Mesenchymal stem cell (in vitro differentiated cells and primary cell): ENCODE data around the gene SNCAIP.

Experiments
- DNase-seq: peaks from one replicate; pipeline ENCODE4 v3.0.0-alpha.2; 2013
- H2AFZ ChIP-seq: one replicate; pipeline ENCODE4 v1.6.1; 2013; ENCODE audit warnings: low read depth, mild to moderate bottlenecking, control low read depth, inconsistent platforms, low read length, moderate library complexity
- H2AK5ac ChIP-seq: 2 replicates; pipeline ENCODE4 v1.6.1; 2013; ENCODE audit warnings: low read length, moderate library complexity, mild to moderate bottlenecking, inconsistent platforms; ENCODE audit not compliant: severe bottlenecking
- H2BK120ac ChIP-seq: one replicate; pipeline ENCODE4 v1.6.1; 2013; ENCODE audit warnings: low read depth, mild to moderate bottlenecking, inconsistent platforms, low read length, moderate library complexity
- H2BK12ac ChIP-seq, 2 experiments: one replicate each; pipeline ENCODE4 v1.6.1; 2013; ENCODE audit warnings: inconsistent platforms in 2 of 2, low read length in 2 of 2, mild to moderate bottlenecking in 2 of 2, moderate library complexity in 2 of 2, control low read depth in 1 of 2
- H2BK15ac ChIP-seq: one replicate; pipeline ENCODE4 v1.6.1; 2013; ENCODE audit warnings: mild to moderate bottlenecking, low read depth, inconsistent platforms; ENCODE audit not compliant: poor library complexity, severe bottlenecking
- H2BK5ac ChIP-seq: 2 replicates; pipeline ENCODE4 v1.6.1; 2013; ENCODE audit warnings: low read depth, mild to moderate bottlenecking, low read length, control low read depth, inconsistent platforms; ENCODE audit not compliant: poor library complexity, severe bottlenecking
- H3K14ac ChIP-seq, 2 experiments: one replicate each; pipeline ENCODE4 v1.6.1; 2013; ENCODE audit warnings: inconsistent platforms in 2 of 2, low read length in 2 of 2, control low read depth in 1 of 2, mild to moderate bottlenecking in 1 of 2, moderate library complexity in 1 of 2
- H3K18ac ChIP-seq, 2 experiments: one replicate each; pipeline ENCODE4 v1.6.1; 2013; ENCODE audit warnings: inconsistent platforms in 2 of 2, low read length in 2 of 2, control low read depth in 1 of 2, low read depth in 1 of 2, mild to moderate bottlenecking in 1 of 2
- H3K23ac ChIP-seq, 2 experiments: one replicate each; pipeline ENCODE4 v1.6.1; 2013; ENCODE audit warnings: inconsistent platforms in 2 of 2, low read length in 2 of 2, mild to moderate bottlenecking in 2 of 2, moderate library complexity in 2 of 2, control low read depth in 1 of 2
- H3K27ac ChIP-seq: 2 replicates; pipeline ENCODE4 v1.5.1; 2013; ENCODE audit warnings: mild to moderate bottlenecking, moderate library complexity, low read length, control low read depth, inconsistent platforms; ENCODE audit not compliant: poor library complexity, severe bottlenecking
- H3K27me3 ChIP-seq, 2 experiments: 2 replicates each; pipeline versions ENCODE4 v1.6.1 to v1.7.0; 2013; ENCODE audit warnings: low read length in 2 of 2, mild to moderate bottlenecking in 2 of 2, moderate library complexity in 2 of 2, control low read depth in 1 of 2, inconsistent platforms in 1 of 2; ENCODE audit not compliant: control insufficient read depth in 1 of 2, insufficient read depth in 1 of 2
- H3K36me3 ChIP-seq, 2 experiments: 2 replicates each; pipeline versions ENCODE4 v1.6.1 to v1.7.0; 2013; ENCODE audit warnings: low read length in 2 of 2, control low read depth in 1 of 2, inconsistent platforms in 1 of 2, low read depth in 1 of 2, mild to moderate bottlenecking in 1 of 2; ENCODE audit not compliant: insufficient read depth in 2 of 2, control insufficient read depth in 1 of 2
- H3K4ac ChIP-seq, 2 experiments: one replicate each; pipeline ENCODE4 v1.6.1; 2013; ENCODE audit warnings: inconsistent platforms in 2 of 2, low read length in 2 of 2, mild to moderate bottlenecking in 2 of 2, moderate library complexity in 2 of 2, control low read depth in 1 of 2, low read depth in 1 of 2
- H3K4me1 ChIP-seq: 2 replicates; pipeline ENCODE4 v1.6.1; 2013; ENCODE audit warnings: low read depth, low read length, control low read depth; ENCODE audit not compliant: control insufficient read depth, insufficient read depth
- H3K4me2 ChIP-seq: 2 replicates; pipeline ENCODE4 v1.6.1; 2013; ENCODE audit warnings: low read length, mild to moderate bottlenecking, inconsistent platforms; ENCODE audit not compliant: poor library complexity, severe bottlenecking
- H3K4me3 ChIP-seq, 2 experiments: 2 replicates each; pipeline versions ENCODE4 v1.5.1 to v1.7.0; 2013; ENCODE audit warnings: low read length in 2 of 2, mild to moderate bottlenecking in 2 of 2, control low read depth in 1 of 2, low read depth in 1 of 2; ENCODE audit not compliant: insufficient read depth in 1 of 2
- H3K79me1 ChIP-seq: replicated peaks from 2 replicates; pipeline ENCODE4 v1.6.1; 2013; ENCODE audit warnings: mild to moderate bottlenecking, control low read depth, low read length, inconsistent platforms; ENCODE audit not compliant: poor library complexity, severe bottlenecking
- H3K9ac ChIP-seq: 2 replicates; pipeline ENCODE4 v1.7.0; 2013; ENCODE audit warnings: mild to moderate bottlenecking, low read length, moderate library complexity
- H3K9me3 ChIP-seq: 2 replicates; pipeline ENCODE4 v1.7.0; 2013; ENCODE audit warnings: mild to moderate bottlenecking, low read length; ENCODE audit not compliant: control insufficient read depth
- H4K8ac ChIP-seq: one replicate; pipeline ENCODE4 v1.6.1; 2013; ENCODE audit warnings: inconsistent platforms, mild to moderate bottlenecking, low read length, moderate library complexity
- H4K91ac ChIP-seq: one replicate; pipeline ENCODE4 v1.6.1; 2013; ENCODE audit warnings: mild to moderate bottlenecking, low read length, inconsistent platforms
- WGBS: methylation state at CpG from one replicate; pipeline ENCODE4 v1.1.7; 2013; ENCODE audit warnings: mixed read lengths; 5-methylcytosine and 5-hydroxymethylcytosine counted together

Gene SNCAIP

DNA sequence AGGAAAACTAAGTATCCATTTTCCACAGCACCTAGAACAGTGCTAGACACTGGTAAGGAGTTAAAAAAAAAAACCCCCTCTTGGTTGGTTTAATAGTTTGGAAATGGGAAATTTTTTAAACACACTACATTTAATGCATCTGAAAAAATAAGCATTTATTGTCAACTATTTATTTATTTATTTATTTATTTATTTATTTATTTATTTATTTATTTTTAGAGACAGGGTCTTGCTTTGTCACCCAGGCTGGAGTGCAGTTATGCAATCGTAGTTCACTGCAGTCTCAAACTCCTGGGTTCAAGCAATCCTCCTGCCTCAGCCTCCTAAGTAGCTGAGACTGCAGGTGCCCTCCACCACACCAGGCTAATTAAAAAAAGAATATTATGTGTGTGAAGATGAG lies 51.6 kb downstream of the SNCAIP start:
- no peak overlapping the region for H3K18ac ChIP-seq
- no peak overlapping the region for H3K4me2 ChIP-seq
- no peak for DNase-seq
- H4K91ac ChIP-seq, result no peak overlapping the region
- H3K9ac ChIP-seq, result no peak overlapping the region
- no peak overlapping the region for H3K23ac ChIP-seq
- H3K36me3 ChIP-seq, result no peaks in the 10 kb centered on the region
- no peak overlapping the region for H2AK5ac ChIP-seq
- H3K9me3 ChIP-seq, result no peaks in the 10 kb centered on the region
- H3K4me3 ChIP-seq, result no peak overlapping the region
- no peaks in the 10 kb centered on the region for H3K79me1 ChIP-seq
- no peak overlapping the region for H3K14ac ChIP-seq
- H2BK15ac ChIP-seq, result no peak overlapping the region
- no peak overlapping the region for H2AFZ ChIP-seq
- 100% methylated on average over 1 of the region's 1 CpG for WGBS
- no peaks in the 10 kb centered on the region for H3K4me1 ChIP-seq
- H2BK120ac ChIP-seq, result no peak overlapping the region
- no peak overlapping the region for H2BK5ac ChIP-seq
- H3K27me3 ChIP-seq, result no peaks in the 10 kb centered on the region
- H2BK12ac ChIP-seq, result no peak overlapping the region
- no peak overlapping the region for H3K4ac ChIP-seq
- H4K8ac ChIP-seq, result no peak overlapping the region
- no peak overlapping the region for H3K27ac ChIP-seq

DNA sequence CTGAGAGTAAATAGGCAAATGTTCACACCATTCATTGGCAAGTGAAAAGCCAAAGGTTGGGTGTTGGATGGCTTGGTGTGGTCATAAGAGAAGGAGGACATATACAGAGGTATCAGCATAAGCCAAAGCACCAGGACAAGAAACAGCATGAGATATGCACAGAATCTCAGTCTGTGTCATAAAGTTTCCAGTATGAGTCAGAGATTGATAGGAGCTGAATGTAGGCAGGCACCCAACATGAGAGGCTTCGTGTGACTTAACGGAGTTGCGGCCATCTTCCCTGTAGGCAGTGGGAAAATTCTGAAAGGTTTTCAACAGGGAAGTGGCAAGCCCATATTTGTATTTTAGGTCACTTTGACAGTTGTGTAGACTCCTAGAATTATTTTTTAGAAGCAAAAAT lies 54.5 kb downstream of the SNCAIP start:
- Histone ChIP-seq H2AFZ (no peak overlapping the region), H3K27me3 (no peaks in the 10 kb centered on the region), H2AK5ac (no peak overlapping the region), H3K79me1 (no peaks in the 10 kb centered on the region), H3K14ac (no peak overlapping the region), H4K91ac (no peak overlapping the region), H4K8ac (no peak overlapping the region), H3K18ac (no peak overlapping the region), H3K4me3 (no peak overlapping the region), H2BK5ac (no peak overlapping the region), H2BK15ac (no peak overlapping the region), H3K9me3 (no peaks in the 10 kb centered on the region), H3K23ac (no peak overlapping the region), H3K4ac (no peak overlapping the region), H3K27ac (no peak overlapping the region), H3K4me1 (no peaks in the 10 kb centered on the region), H2BK12ac (no peak overlapping the region), H2BK120ac (no peak overlapping the region), H3K9ac (no peak overlapping the region), H3K36me3 (no peaks in the 10 kb centered on the region), H3K4me2 (no peak overlapping the region)
- no peak for DNase-seq
- WGBS, result 98% methylated on average over 3 of the region's 3 CpGs

DNA sequence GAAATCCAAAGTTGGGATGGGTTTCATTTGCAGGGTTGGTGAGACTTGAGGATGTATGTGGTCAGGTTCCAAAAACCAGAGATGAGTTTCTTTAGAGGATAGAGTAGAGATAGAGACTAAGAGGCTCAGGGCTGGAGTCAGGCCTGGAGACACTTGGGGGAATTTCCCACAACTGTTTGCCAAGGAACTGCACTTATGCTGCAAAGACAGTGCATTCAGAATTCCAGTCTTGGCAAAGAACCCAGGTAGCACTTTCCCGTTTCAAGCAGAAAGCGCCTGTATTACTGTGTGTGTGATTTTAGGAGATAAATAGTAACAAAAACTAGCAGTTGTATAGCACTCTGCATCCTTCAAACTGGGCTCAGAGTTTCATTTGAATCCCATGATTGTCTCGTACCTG lies 55.4 kb downstream of the SNCAIP start:
- no peak overlapping the region for H3K4ac ChIP-seq
- H3K9ac ChIP-seq, result no peak overlapping the region
- H2BK12ac ChIP-seq, result no peak overlapping the region
- no peak overlapping the region for H3K4me3 ChIP-seq
- no peak overlapping the region for H3K18ac ChIP-seq
- H3K9me3 ChIP-seq, result no peaks in the 10 kb centered on the region
- no peak overlapping the region for H2BK15ac ChIP-seq
- H2AK5ac ChIP-seq, result no peak overlapping the region
- WGBS, result 100% methylated on average over 2 of the region's 3 CpGs
- H3K14ac ChIP-seq, result no peak overlapping the region
- H2BK5ac ChIP-seq, result no peak overlapping the region
- no peaks in the 10 kb centered on the region for H3K4me1 ChIP-seq
- H3K27me3 ChIP-seq, result no peaks in the 10 kb centered on the region
- no peak overlapping the region for H3K27ac ChIP-seq
- no peak overlapping the region for H2BK120ac ChIP-seq
- H3K79me1 ChIP-seq, result no peaks in the 10 kb centered on the region
- no peak for DNase-seq
- H3K4me2 ChIP-seq, result no peak overlapping the region
- no peak overlapping the region for H2AFZ ChIP-seq
- no peak overlapping the region for H4K8ac ChIP-seq
- H4K91ac ChIP-seq, result no peak overlapping the region
- H3K36me3 ChIP-seq, result no peaks in the 10 kb centered on the region
- no peak overlapping the region for H3K23ac ChIP-seq

DNA sequence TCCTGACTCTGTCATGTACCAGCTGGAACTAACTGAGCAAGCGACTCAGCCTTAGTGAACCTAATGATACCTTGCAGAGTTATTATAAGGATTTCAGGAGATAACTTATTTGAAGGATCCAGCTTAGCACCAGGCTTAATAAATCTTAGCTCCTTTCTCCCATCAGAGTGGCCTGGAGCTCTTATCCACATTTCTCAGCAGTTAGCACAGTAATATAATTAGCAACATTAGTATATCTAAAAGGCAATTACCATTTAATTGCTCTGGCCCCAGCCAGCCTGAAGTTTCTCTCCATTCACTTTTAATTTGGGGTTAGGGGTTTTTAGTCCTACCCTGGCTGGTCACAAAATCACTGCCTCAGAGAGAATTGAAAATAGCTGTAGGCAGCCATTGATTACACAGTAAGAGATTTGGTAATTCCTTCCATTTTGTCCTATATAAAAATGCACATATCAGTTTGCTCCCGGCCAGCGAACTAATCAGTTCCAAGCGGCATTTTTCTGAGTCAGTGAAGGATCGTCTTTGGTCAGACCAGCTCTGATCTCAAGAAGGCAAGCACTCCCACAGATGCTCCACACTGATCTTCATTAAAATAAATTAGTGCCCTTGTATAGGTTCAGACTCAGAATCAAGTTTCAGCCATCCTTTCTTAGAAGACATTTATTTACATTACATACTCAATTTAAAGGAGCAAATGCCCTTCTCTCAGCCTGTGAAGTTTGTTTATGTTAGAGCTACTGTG lies 56.6 kb downstream of the SNCAIP start:
- no peaks in the 10 kb centered on the region for H3K27me3 ChIP-seq
- no peak overlapping the region for H3K27ac ChIP-seq
- H3K9ac ChIP-seq, result no peak overlapping the region
- H2AFZ ChIP-seq, result no peak overlapping the region
- 79% methylated on average over 5 of the region's 5 CpGs for WGBS
- no peak overlapping the region for H2AK5ac ChIP-seq
- no peak overlapping the region for H2BK120ac ChIP-seq
- no peaks in the 10 kb centered on the region for H3K9me3 ChIP-seq
- no peak overlapping the region for H2BK15ac ChIP-seq
- H3K4me3 ChIP-seq, result no peak overlapping the region
- no peaks in the 10 kb centered on the region for H3K79me1 ChIP-seq
- H4K8ac ChIP-seq, result no peak overlapping the region
- no peak overlapping the region for H3K14ac ChIP-seq
- no peak overlapping the region for H3K23ac ChIP-seq
- no peak overlapping the region for H2BK5ac ChIP-seq
- no peak overlapping the region for H3K4me2 ChIP-seq
- no peaks in the 10 kb centered on the region for H3K36me3 ChIP-seq
- H4K91ac ChIP-seq, result no peak overlapping the region
- no peak for DNase-seq
- H2BK12ac ChIP-seq, result no peak overlapping the region
- no peak overlapping the region for H3K4ac ChIP-seq
- no peak overlapping the region for H3K18ac ChIP-seq
- H3K4me1 ChIP-seq, result no peaks in the 10 kb centered on the region
